Type B pancreatic cell (in vitro differentiated cells): ENCODE results near the gene FEZF2. TPM values are rescaled to one million over a fixed set of nuclear protein-coding genes. Genes with fewer than 3 reads are reported as not detected.

Experiments
- DNase-seq: peaks from one replicate; pipeline ENCODE4 v3.0.0; 2021; ENCODE audit warnings: mixed read lengths; ENCODE audit not compliant: unreplicated experiment; ENCODE audit errors: extremely low spot score
- H3K27ac Mint-ChIP-seq: 2 replicates; pipeline ENCODE4 v1.8.0; 2021; ENCODE audit warnings: mild to moderate bottlenecking, mixed read lengths
- H3K27me3 Mint-ChIP-seq: 2 replicates; pipeline ENCODE4 v1.8.0; 2021; ENCODE audit warnings: mixed read lengths
- H3K36me3 Mint-ChIP-seq: 2 replicates; pipeline ENCODE4 v1.8.0; 2021; ENCODE audit warnings: mixed read lengths
- H3K4me1 Mint-ChIP-seq: one replicate; pipeline ENCODE4 v1.8.0; 2021; ENCODE audit warnings: mixed read lengths; ENCODE audit not compliant: unreplicated experiment
- H3K4me3 Mint-ChIP-seq: 2 replicates; pipeline ENCODE4 v1.8.0; 2021; ENCODE audit warnings: mild to moderate bottlenecking, mixed read lengths
- H3K9me3 Mint-ChIP-seq: 2 replicates; pipeline ENCODE4 v1.8.0; 2021; ENCODE audit warnings: mixed read lengths
- total RNA-seq: library from RNA; stranded (reverse); gene quantifications from 2 replicates; pipeline ENCODE4 v1.2.1, GENCODE V29; 2021; ENCODE audit warnings: low replicate concordance
- TF ChIP-seq, protein P1 (sequence below): fragments of 200-600 bp; sonication (generic); conservative IDR thresholded peaks from 2 replicates; pipeline ENCODE4 v1.5.0; 2021; ENCODE audit warnings: antibody characterized with exemption, mild to moderate bottlenecking

Gene FEZF2
- total RNA-seq, 1 donor from 2014 or later, result 0.24 TPM

DNA sequence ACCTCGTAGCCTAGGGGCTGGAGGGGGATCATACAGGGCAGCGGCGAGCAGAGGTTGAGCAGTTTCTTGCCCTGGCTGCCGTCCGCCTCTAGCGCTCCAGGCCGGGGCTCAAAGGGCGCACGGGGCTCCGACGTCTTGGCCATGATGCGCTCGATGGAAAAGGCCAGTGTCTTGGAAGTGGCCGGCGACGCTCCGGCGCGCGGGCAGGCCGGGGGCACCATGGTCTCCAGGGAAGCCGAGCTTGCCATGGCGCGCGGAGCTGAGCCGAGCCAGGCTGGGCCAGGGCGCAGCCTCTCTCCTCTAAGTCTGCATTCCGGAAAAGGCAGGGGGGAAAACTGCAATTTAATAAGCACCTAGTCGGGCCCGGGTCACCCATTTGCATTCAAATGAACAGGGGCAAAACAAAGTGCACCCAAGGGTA lies 719 bp downstream of the FEZF2 start:
- Mint-ChIP-seq H3K4me1 (peaks cover 33% of the 10 kb centered on the region), H3K27me3 (peaks cover 99% of the 10 kb centered on the region), H3K4me3 (no peak overlapping the region), H3K36me3 (no peaks in the 10 kb centered on the region), H3K27ac (no peak overlapping the region), H3K9me3 (no peaks in the 10 kb centered on the region)
- TF ChIP-seq, protein P1, sequence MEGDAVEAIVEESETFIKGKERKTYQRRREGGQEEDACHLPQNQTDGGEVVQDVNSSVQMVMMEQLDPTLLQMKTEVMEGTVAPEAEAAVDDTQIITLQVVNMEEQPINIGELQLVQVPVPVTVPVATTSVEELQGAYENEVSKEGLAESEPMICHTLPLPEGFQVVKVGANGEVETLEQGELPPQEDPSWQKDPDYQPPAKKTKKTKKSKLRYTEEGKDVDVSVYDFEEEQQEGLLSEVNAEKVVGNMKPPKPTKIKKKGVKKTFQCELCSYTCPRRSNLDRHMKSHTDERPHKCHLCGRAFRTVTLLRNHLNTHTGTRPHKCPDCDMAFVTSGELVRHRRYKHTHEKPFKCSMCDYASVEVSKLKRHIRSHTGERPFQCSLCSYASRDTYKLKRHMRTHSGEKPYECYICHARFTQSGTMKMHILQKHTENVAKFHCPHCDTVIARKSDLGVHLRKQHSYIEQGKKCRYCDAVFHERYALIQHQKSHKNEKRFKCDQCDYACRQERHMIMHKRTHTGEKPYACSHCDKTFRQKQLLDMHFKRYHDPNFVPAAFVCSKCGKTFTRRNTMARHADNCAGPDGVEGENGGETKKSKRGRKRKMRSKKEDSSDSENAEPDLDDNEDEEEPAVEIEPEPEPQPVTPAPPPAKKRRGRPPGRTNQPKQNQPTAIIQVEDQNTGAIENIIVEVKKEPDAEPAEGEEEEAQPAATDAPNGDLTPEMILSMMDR, result no peak
- no peak for DNase-seq

DNA sequence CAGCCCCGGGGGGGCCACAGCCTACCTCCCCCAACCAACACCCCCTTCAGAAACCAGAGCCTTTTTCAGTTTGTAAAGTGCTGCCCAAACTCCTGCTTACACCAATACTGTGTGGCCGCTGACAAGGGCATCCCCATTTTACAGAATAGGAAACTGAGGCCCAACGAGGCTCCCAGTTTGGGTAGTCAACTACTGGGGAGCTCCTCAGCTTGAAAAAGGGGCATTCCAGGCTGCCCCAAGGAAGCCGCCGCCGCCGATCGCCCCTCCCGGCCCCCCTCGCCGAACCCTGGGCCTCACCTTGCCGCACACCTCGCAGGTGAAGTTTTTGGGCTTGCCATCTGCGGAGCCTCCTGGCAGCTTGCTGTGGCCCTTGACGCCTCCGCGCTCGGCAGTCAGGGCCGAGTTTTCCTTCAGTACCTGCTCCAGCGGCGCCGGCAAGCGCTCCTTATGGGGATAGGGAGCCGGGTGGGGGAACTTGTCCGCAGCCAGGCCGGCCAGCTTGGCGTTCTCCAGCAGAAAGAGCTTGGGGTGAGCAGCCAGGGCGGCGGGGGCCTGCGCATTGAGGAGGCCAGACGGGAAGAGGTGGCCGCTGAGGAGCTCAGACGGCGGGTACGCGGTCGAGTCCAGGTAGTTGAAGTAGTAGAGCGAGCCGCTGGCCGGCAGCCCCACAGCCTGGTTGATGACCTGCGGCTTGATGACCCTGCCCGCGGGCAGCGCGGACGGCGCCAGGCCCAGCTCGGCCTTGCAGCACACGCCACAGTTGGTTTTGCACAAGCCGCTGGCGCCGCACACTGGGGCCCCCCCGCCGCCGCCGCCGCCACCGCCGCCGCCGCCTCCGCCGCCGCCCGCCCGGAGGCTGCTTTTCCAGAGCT lies 1.4 kb downstream of the FEZF2 start:
- Mint-ChIP-seq H3K4me1 (peaks cover 38% of the 10 kb centered on the region), H3K27ac (no peak overlapping the region), H3K9me3 (no peaks in the 10 kb centered on the region), H3K4me3 (peak overlapping the region; percentile 66), H3K36me3 (no peaks in the 10 kb centered on the region), H3K27me3 (peaks cover 99% of the 10 kb centered on the region)
- DNase-seq, result no peak
- TF ChIP-seq, protein P1, result no peak

DNA sequence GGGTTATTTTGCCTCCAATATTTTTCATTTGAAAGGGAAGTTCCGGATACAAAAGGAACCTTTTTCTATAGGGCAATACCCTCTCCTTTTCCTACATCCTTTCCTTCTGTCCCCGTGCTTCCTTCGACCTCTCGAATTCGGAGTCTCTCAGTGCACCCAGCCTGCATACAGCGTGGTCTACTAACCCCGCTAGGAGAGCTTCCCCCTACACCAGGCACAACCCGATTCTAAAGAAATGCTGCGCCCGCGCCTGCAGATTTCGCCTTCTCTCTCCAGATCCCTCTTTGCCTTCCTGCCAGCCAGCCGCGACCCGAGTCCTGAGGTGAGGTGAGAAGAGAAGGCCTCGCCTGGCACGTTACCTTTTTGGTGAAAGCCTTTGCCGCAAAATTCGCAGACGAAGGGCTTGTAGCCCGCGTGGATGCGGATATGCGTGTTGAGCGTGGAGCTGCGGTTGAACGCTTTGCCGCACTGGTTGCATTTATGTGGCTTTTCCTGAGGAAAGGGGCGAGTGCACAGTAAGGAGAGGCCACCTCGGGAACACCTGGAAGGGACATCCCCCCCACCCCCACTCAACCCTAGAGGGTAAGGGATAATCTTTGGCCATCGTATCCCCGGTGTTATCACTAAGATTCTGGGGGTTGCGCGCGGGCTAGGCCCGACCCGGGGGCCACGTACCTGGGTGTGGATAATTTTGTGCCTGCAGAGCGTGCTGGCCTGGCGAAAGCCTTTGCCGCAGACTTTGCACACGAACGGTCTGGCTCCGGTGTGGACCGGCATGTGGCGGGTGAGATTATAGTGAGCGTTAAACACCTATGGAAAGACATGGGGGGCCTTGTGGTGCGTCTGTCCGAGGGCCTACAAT lies 2.3 kb downstream of the FEZF2 start:
- Mint-ChIP-seq H3K27me3 (peaks cover 99% of the 10 kb centered on the region), H3K4me3 (peak overlapping the region; percentile 73), H3K9me3 (no peaks in the 10 kb centered on the region), H3K4me1 (peaks cover 38% of the 10 kb centered on the region), H3K27ac (peak overlapping the region; percentile 59), H3K36me3 (no peaks in the 10 kb centered on the region)
- TF ChIP-seq, protein P1, result no peak
- no peak for DNase-seq

DNA sequence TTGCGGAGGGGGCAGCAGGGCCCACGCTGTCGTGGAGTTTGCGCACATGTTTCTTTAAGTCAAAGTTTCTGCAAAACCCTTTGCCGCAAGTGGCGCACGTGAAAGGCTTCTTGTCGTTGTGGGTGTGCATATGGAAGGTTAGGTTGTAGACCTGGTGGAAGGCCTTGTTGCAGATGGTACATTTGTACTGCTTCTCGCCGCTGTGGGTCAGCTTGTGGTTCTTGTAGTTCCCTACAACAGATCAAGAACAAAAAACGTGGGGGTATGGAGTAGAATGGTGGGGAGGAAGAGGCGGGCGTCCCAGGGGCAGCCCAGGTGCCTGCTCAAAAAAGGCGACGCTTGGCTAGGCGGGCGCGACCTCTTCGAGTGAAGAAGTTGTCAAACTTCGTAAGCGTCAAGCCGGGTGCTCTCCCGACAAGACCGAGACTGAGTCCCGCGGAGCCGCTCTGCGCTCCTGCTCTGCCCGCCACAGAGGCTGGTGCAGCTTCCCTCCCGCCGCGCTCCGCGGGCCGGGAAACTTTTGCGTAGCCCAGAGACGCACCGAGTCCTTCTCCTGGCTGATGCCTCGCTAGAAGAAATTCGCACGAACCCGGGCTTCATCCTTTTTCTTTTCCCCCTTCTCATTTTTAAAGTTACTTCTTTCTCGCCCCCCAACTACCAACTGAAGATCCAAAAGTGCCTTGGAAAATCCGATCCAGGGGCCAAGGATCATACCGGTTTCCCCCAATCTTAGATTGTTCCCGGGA lies 3.1 kb downstream of the FEZF2 start:
- Mint-ChIP-seq H3K27ac (peak overlapping the region; percentile 59), H3K4me3 (peak overlapping the region; percentile 77), H3K36me3 (no peaks in the 10 kb centered on the region), H3K4me1 (peaks cover 38% of the 10 kb centered on the region), H3K27me3 (peaks cover 99% of the 10 kb centered on the region), H3K9me3 (no peaks in the 10 kb centered on the region)
- TF ChIP-seq, protein P1, result no peak
- DNase-seq, result no peak

DNA sequence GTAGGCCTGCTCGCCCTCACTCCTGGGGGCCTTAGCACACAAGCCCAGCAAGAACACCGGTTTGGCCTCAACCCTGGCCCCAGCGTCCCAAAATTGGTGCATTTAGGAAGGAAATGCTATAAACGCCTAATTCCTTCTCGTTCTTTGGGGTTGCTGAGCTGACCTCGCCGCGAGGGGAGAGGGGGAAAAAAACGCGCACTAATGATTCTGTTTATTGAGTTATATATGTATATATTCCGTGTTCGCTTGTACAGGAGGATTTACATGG lies 3.9 kb downstream of the FEZF2 start:
- H3K4me3 Mint-ChIP-seq, result peak overlapping the region; percentile 59

More for the DNA sequence above, 3.9 kb downstream of the FEZF2 start:
- no peaks in the 10 kb centered on the region for H3K36me3 Mint-ChIP-seq
- H3K27me3 Mint-ChIP-seq, result peaks cover 99% of the 10 kb centered on the region
- TF ChIP-seq, protein P1, result no peak
- peaks cover 33% of the 10 kb centered on the region for H3K4me1 Mint-ChIP-seq
- DNase-seq, result no peak
- H3K27ac Mint-ChIP-seq, result no peak overlapping the region
- no peaks in the 10 kb centered on the region for H3K9me3 Mint-ChIP-seq
